ENCODE measurements around the gene GRM8.

Gene GRM8

GRCh38 chr7:127154101-127154500, 98.6 kb downstream of the GRM8 start:
- Histone ChIP-seq H3K4me3 (no peak overlapping the region), H3K27ac (no peak overlapping the region)

DNA sequence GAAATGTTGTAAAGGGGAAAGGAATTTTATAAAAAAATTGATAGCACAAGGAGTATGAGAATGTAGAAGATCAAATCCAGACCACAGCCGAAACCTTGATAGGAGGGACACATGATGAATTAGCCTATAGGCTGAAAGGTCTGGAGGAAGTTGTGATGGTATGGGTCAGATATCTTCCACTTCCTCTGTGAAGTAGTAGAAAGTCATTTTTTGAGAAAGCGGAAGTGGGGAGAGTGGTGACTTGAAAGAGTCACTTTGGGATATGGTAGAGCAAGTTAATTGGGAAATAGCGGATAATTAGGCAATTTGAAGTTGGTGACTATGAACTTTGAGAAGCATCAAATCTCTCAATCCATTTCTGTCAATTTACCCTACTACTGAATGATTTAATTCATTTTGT, 99.4 kb downstream of the GRM8 start:
- H3K27ac ChIP-seq, result no peak overlapping the region
- H3K4me3 ChIP-seq, result no peak overlapping the region

- Histone ChIP-seq H3K4me3 (no peak overlapping the region), H3K27ac (no peak overlapping the region)
Observed at GRCh38 chr7:127152423-127152822, 100.3 kb downstream of the GRM8 start.

GRCh38 chr7:127151379-127151778, 101.4 kb downstream of the GRM8 start:
- Histone ChIP-seq H3K4me3 (no peak overlapping the region), H3K27ac (no peak overlapping the region)

GRCh38 chr7:127150543-127150942, 102.2 kb downstream of the GRM8 start:
- no peak overlapping the region for H3K27ac ChIP-seq
- H3K4me3 ChIP-seq, result no peak overlapping the region

- Histone ChIP-seq H3K27ac (no peak overlapping the region), H3K4me3 (no peak overlapping the region)
Observed at GRCh38 chr7:127146746-127147536, 105.8 kb downstream of the GRM8 start.

DNA sequence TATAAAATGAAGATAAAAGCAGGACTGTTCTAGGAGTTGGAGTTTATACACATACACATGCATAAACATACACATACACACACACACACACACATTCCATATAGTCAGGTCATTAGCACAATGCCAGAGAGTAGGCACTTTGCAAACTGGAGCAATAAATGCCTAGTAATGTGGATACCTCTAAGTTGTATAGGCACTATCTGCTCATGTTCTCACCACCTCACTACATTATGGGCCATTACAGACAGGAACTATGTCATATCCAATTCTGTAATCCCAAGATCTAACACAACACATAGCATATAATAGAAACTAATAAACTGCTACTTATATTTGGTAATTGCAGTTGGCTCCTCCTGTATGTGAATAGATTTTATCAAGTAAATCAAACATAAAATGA, 115.6 kb downstream of the GRM8 start:
- Histone ChIP-seq H3K27ac (no peak overlapping the region), H3K4me3 (no peak overlapping the region)

- no peak overlapping the region for H3K27ac ChIP-seq
- no peak overlapping the region for H3K4me3 ChIP-seq
Observed at GRCh38 chr7:127135871-127136485, 116.8 kb downstream of the GRM8 start.

DNA sequence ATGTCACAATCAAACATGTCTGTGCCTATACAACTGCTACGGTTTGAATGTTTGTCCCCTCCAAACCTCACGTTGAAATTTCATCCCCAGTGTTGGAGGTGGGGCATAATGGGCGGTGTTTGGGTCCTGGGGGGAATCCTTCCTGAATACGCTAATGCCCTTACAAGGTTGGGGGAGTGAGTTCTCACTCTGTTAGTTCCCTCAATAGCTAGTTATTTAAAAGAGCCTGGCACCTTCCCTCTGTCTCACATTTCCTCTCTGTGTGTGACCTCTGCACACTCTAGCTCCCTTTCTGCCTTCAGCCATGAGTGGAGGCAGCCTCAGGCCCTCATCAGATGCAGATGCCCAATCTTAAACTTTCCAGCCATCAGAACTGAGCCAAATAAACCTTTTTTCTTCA, 129.5 kb downstream of the GRM8 start:
- Histone ChIP-seq H3K4me3 (no peak overlapping the region), H3K27ac (no peak overlapping the region)

- H3K4me3 ChIP-seq, result no peak overlapping the region
- no peak overlapping the region for H3K27ac ChIP-seq
Observed at GRCh38 chr7:127119517-127119916, 133.2 kb downstream of the GRM8 start.

- Histone ChIP-seq H3K27ac (no peak overlapping the region), H3K4me3 (no peak overlapping the region)
Observed at GRCh38 chr7:127114742-127115265, 137.9 kb downstream of the GRM8 start.

GRCh38 chr7:127107601-127108007, 145.1 kb downstream of the GRM8 start:
- no peak overlapping the region for H3K4me3 ChIP-seq
- no peak overlapping the region for H3K27ac ChIP-seq

DNA sequence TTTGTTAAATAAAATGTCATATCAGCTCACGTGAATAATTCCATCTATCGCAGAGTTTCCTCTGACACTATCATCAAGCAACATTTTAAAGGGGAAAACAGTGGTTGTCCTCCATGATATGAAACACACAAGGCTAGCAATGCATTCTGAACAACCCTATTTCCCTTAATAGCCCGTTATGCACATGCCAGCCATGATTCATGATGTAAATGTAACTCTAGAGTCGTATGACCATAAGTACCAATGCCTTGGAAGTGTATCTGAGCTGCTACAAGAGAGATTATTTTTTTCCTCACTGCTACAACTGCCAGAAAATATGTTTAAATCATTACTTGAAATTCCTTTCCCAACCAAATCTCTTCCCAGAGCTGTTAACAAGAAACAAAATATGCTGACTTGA, 159.4 kb downstream of the GRM8 start:
- no peak overlapping the region for H3K4me3 ChIP-seq

GRCh38 chr7:127091620-127092019, 161.1 kb downstream of the GRM8 start:
- Histone ChIP-seq H3K27ac (no peak overlapping the region), H3K4me3 (no peak overlapping the region)

More for the DNA sequence above, 159.4 kb downstream of the GRM8 start:
- H3K27ac ChIP-seq, result no peak overlapping the region

- Histone ChIP-seq H3K4me3 (no peak overlapping the region), H3K27ac (no peak overlapping the region)
Observed at GRCh38 chr7:127089146-127089545, 163.6 kb downstream of the GRM8 start.

- no peak overlapping the region for H3K27ac ChIP-seq
- no peak overlapping the region for H3K4me3 ChIP-seq
Observed at GRCh38 chr7:127081539-127081938, 171.2 kb downstream of the GRM8 start.

- H3K4me3 ChIP-seq, result no peak overlapping the region
- no peak overlapping the region for H3K27ac ChIP-seq
Observed at GRCh38 chr7:127080576-127080975, 172.2 kb downstream of the GRM8 start.

GRCh38 chr7:127066974-127067373, 185.8 kb downstream of the GRM8 start:
- Histone ChIP-seq H3K27ac (no peak overlapping the region), H3K4me3 (no peak overlapping the region)

GRCh38 chr7:127059475-127059874, 193.3 kb downstream of the GRM8 start:
- Histone ChIP-seq H3K4me3 (no peak overlapping the region), H3K27ac (no peak overlapping the region)

GRCh38 chr7:127057918-127058317, 194.8 kb downstream of the GRM8 start:
- Histone ChIP-seq H3K27ac (no peak overlapping the region), H3K4me3 (no peak overlapping the region)

DNA sequence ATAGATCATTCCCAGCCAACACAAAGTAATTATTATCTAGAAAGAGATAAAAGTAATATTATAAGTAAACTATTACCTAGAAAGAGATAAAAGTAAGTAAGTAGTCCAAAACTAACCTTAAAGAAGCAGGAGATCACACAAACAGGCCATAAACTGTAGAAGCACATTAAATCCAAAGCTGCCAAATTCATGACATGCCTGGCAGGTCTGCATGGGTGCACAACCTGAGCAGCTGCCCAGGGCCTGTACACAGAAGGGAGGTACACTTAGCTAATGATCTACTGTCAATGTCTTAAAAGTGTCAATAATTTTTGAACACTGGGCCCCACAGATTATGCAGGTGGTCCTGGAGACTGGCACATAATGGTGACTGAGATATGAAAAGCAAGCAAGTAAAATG, 196.5 kb downstream of the GRM8 start:
- no peak overlapping the region for H3K27ac ChIP-seq
- no peak overlapping the region for H3K4me3 ChIP-seq
